Mesendoderm (in vitro differentiated cells): ENCODE data around the gene PRPF38B.

ENCODE experiments used
- DNase-seq: peaks from one replicate; pipeline ENCODE4 v3.0.0; 2013
- H2AK5ac ChIP-seq: 2 replicates; pipeline ENCODE4 v1.6.1; 2013; ENCODE audit warnings: low read length, inconsistent platforms
- H2BK120ac ChIP-seq: 2 replicates; pipeline ENCODE4 v1.6.1; 2013; ENCODE audit warnings: low read depth, mild to moderate bottlenecking, low read length, moderate library complexity, mixed read lengths
- H2BK15ac ChIP-seq: replicated peaks from 2 replicates; pipeline ENCODE4 v1.6.1; 2013; ENCODE audit warnings: low read depth, mild to moderate bottlenecking, moderate library complexity
- H2BK5ac ChIP-seq: 2 replicates; pipeline ENCODE4 v1.6.1; 2013; ENCODE audit warnings: low read length, inconsistent platforms
- H3K18ac ChIP-seq: 2 replicates; pipeline ENCODE4 v1.6.1; 2013; ENCODE audit warnings: mild to moderate bottlenecking, low read length, mixed read lengths
- H3K23ac ChIP-seq: one replicate; pipeline ENCODE4 v1.6.1; 2013; ENCODE audit warnings: low read length
- H3K27ac ChIP-seq: 2 replicates; pipeline ENCODE4 v1.5.1; 2013; ENCODE audit warnings: low read depth, mild to moderate bottlenecking, inconsistent platforms, low read length, moderate library complexity
- H3K27me3 ChIP-seq: 2 replicates; pipeline ENCODE4 v1.6.1; 2013; ENCODE audit warnings: low read length, control low read depth, mild to moderate bottlenecking, inconsistent platforms; ENCODE audit not compliant: insufficient read depth, poor library complexity
- H3K36me3 ChIP-seq: 2 replicates; pipeline ENCODE4 v1.6.1; 2013; ENCODE audit warnings: low read length, inconsistent platforms; ENCODE audit not compliant: control insufficient read depth, insufficient read depth
- H3K4ac ChIP-seq: one replicate; pipeline ENCODE4 v1.6.1; 2013; ENCODE audit warnings: low read depth, mild to moderate bottlenecking, low read length, moderate library complexity
- H3K4me1 ChIP-seq: 2 replicates; pipeline ENCODE4 v1.6.1; 2013; ENCODE audit warnings: low read depth, low read length, inconsistent platforms; ENCODE audit not compliant: control insufficient read depth
- H3K4me2 ChIP-seq: 2 replicates; pipeline ENCODE4 v1.6.1; 2013; ENCODE audit warnings: low read length
- H3K4me3 ChIP-seq: 2 replicates; pipeline ENCODE4 v1.5.1; 2013; ENCODE audit warnings: mild to moderate bottlenecking, low read length
- H3K56ac ChIP-seq: one replicate; pipeline ENCODE4 v1.6.1; 2013; ENCODE audit warnings: low read length
- H3K79me1 ChIP-seq: 2 replicates; pipeline ENCODE4 v1.6.1; 2013; ENCODE audit warnings: low read length, inconsistent platforms
- H3K79me2 ChIP-seq: 2 replicates; pipeline ENCODE4 v1.6.1; 2013; ENCODE audit warnings: mild to moderate bottlenecking, low read length; ENCODE audit not compliant: control insufficient read depth, insufficient read depth
- H3K9ac ChIP-seq: 2 replicates; pipeline ENCODE4 v1.6.1; 2013; ENCODE audit warnings: low read length, inconsistent platforms
- H4K5ac ChIP-seq: one replicate; pipeline ENCODE4 v1.6.1; 2013; ENCODE audit warnings: low read length
- H4K8ac ChIP-seq: one replicate; pipeline ENCODE4 v1.6.1; 2013; ENCODE audit warnings: low read depth, mild to moderate bottlenecking, control low read depth, low read length, moderate library complexity
- WGBS: extraction: QIAGEN DNeasy Blood & Tissue Kit; methylation state at CpG from one replicate; pipeline ENCODE4 v1.1.7; 2013; ENCODE audit warnings: low lambda C conversion rate, missing lambda C conversion rate; ENCODE audit not compliant: insufficient coverage; ENCODE audit errors: extremely low coverage; 5-methylcytosine and 5-hydroxymethylcytosine counted together

The PRPF38B gene

DNA sequence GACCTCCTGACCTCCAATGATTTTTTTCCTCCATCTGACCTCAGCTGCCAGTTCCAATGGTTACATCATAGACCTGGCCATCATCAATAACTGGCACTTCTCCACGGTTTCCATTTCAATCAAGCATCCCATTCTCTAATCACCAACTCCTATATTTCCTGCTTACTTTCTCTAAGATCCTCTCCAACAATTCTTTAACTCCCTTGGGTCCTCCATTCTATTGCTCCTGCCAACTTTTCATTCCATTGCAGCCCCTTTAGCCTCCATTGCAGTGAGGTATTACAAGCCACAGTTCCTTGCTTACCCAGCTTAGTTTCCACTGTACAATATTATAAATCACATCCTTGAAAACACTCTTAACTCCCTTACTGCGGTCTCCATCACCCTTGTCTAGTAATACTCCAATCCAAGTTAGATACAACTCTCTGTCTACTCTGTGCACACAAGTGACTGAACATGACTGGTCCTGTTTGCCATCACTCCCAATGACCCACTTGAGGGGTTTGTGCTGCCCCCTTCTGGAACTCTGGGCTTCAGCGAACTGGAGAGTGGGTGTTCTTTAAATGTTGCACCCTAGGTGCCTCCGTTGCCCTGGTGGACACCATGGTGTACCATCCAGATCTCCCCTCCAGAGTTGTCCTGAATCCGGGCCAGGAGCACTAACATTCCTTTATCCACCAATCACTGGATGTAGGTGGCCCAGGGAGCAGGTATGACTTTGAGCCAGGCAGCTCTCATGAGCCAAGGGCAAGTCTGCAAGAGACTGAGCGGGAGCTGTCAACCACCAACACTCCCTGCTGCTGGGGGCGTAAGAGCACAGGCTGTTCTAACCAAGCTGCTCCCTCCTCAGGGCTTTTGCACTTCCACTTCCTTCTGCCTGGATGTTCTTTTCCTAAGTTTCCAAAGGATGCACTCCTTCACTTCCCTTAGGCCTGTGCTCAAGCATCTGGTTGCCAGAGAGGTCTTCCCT lies 16.9 kb downstream of the PRPF38B start:
- H2BK120ac ChIP-seq: no peak overlapping the region
- WGBS: no CpG with 5 or more reads among the region's 7 CpGs
- no peak overlapping the region for H2BK5ac ChIP-seq

GRCh38 chr1:108712606-108713150 lies 20.6 kb downstream of the PRPF38B start, which contains the start of gene FNDC7:
Gene FNDC7, plus strand, starts transcription at chr1:108712908. Its CDS starts 26 bp downstream, at chr1:108712934.
- no peaks in the 10 kb centered on the region for H3K4me1 ChIP-seq
- no peak within 1 kb of the TSS for H2BK120ac ChIP-seq
- WGBS: 100% methylated on average over 2 of the region's 9 CpGs
- DNase-seq: peak; percentile 82
- no peak within 1 kb of the TSS for H3K18ac ChIP-seq
- no peak within 1 kb of the TSS for H3K4me3 ChIP-seq
- H3K27me3 ChIP-seq: no peaks in the 10 kb centered on the region
- no peak within 1 kb of the TSS for H3K9ac ChIP-seq
- H4K5ac ChIP-seq: no peak within 1 kb of the TSS
- no peaks in the 10 kb centered on the region for H3K36me3 ChIP-seq
- no peak within 1 kb of the TSS for H3K4me2 ChIP-seq
- H3K79me1 ChIP-seq: no peaks in the 10 kb centered on the region
- H2BK5ac ChIP-seq: no peak within 1 kb of the TSS
- H2AK5ac ChIP-seq: no peak within 1 kb of the TSS
- H3K4ac ChIP-seq: no peak within 1 kb of the TSS
- H3K27ac ChIP-seq: no peak within 1 kb of the TSS
- H4K8ac ChIP-seq: no peak within 1 kb of the TSS
- H2BK15ac ChIP-seq: no peak within 1 kb of the TSS
- H3K56ac ChIP-seq: no peak within 1 kb of the TSS
- H3K79me2 ChIP-seq: no peaks in the 10 kb centered on the region
- H3K23ac ChIP-seq: no peak within 1 kb of the TSS

More for the DNA sequence above, 16.9 kb downstream of the PRPF38B start:
- Histone ChIP-seq H3K4me2 (no peak overlapping the region), H3K9ac (no peak overlapping the region), H4K5ac (no peak overlapping the region), H4K8ac (no peak overlapping the region), H3K27ac (no peak overlapping the region), H3K27me3 (no peaks in the 10 kb centered on the region), H3K18ac (no peak overlapping the region), H3K79me2 (no peaks in the 10 kb centered on the region), H3K56ac (no peak overlapping the region), H3K4me3 (no peak overlapping the region), H3K4me1 (no peaks in the 10 kb centered on the region), H3K4ac (no peak overlapping the region), H2BK15ac (no peak overlapping the region), H3K23ac (no peak overlapping the region), H2AK5ac (no peak overlapping the region), H3K79me1 (no peaks in the 10 kb centered on the region), H3K36me3 (no peaks in the 10 kb centered on the region)
- DNase-seq: peak; percentile 71

DNA sequence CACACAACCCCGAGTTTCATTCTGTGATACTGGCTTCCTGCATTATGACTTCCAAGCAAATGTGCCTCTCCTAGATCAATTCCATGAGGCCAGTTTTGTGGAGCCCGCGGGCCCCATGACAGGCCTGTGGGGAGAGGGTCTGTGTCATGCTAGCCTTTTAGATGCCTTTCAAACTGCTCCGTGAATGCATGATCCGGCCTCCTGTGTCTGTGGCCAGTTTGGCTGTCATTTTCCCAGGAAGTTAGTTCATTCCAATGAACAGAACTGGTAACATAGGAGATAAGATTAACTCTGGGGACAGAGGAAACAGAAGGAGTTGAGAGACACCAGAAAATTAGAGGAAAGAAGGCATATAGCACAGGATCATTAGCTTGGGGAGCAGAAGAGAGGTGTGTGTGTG lies 23.8 kb downstream of the PRPF38B start:
- Histone ChIP-seq H3K79me1 (no peaks in the 10 kb centered on the region), H2BK15ac (no peak overlapping the region), H3K9ac (no peak overlapping the region), H3K36me3 (no peaks in the 10 kb centered on the region), H3K4me3 (no peak overlapping the region), H4K8ac (no peak overlapping the region), H4K5ac (no peak overlapping the region), H3K4ac (no peak overlapping the region), H3K56ac (no peak overlapping the region), H2AK5ac (no peak overlapping the region), H2BK120ac (no peak overlapping the region), H3K23ac (no peak overlapping the region), H3K27me3 (no peaks in the 10 kb centered on the region), H3K4me1 (no peaks in the 10 kb centered on the region), H3K27ac (no peak overlapping the region), H3K4me2 (no peak overlapping the region), H2BK5ac (no peak overlapping the region), H3K18ac (no peak overlapping the region), H3K79me2 (no peaks in the 10 kb centered on the region)
- DNase-seq: no peak
- no CpG with 5 or more reads among the region's 5 CpGs for WGBS

DNA sequence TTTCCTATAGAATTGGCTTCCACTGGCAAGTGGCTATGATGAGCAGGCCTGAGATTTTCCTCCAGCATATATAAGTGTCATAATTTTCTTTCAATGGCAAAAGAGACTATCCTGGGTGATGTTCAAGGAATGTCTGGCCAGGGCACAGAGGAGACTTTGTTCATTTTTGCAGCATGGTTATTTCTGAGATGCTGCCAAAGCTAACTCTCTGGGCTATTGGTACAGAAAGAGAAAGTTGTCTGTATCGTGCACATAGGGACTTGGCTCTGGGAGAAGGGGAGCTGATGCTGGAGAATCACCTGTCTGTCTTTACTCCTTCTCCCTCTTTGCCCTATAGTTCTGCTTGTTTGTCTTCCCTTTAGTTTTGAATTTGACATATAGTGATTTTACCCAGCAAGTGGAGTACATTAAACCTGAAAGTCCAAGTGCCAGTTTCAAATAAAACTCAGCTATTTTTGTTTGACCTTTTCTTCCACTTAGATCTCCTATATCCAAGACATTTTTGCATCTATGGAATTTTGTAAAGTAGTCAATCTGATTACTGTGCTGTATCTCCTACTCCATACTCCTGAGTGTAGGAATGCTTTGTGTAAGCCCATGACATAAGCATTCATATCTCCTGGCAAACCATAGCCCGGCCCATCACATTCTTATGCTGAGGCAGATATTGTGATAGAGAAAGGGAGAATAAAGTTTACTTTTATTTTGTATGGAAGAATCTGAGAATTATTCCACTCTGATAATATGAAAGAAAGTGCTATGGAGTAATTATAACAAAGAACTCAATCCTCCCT lies 24.5 kb downstream of the PRPF38B start:
- H3K36me3 ChIP-seq: no peaks in the 10 kb centered on the region
- H4K5ac ChIP-seq: no peak overlapping the region
- H3K4me1 ChIP-seq: no peaks in the 10 kb centered on the region
- H3K79me2 ChIP-seq: no peaks in the 10 kb centered on the region
- no peaks in the 10 kb centered on the region for H3K27me3 ChIP-seq
- no peak overlapping the region for H3K18ac ChIP-seq
- WGBS: no CpG with 5 or more reads among the region's 2 CpGs
- no peak overlapping the region for H3K4me2 ChIP-seq
- H2BK5ac ChIP-seq: no peak overlapping the region
- no peak overlapping the region for H2BK120ac ChIP-seq
- H2BK15ac ChIP-seq: no peak overlapping the region
- H2AK5ac ChIP-seq: no peak overlapping the region
- DNase-seq: no peak
- no peak overlapping the region for H3K9ac ChIP-seq
- H3K56ac ChIP-seq: no peak overlapping the region
- H3K4ac ChIP-seq: no peak overlapping the region
- H4K8ac ChIP-seq: no peak overlapping the region
- H3K79me1 ChIP-seq: no peaks in the 10 kb centered on the region
- no peak overlapping the region for H3K4me3 ChIP-seq
- H3K27ac ChIP-seq: no peak overlapping the region
- no peak overlapping the region for H3K23ac ChIP-seq

DNA sequence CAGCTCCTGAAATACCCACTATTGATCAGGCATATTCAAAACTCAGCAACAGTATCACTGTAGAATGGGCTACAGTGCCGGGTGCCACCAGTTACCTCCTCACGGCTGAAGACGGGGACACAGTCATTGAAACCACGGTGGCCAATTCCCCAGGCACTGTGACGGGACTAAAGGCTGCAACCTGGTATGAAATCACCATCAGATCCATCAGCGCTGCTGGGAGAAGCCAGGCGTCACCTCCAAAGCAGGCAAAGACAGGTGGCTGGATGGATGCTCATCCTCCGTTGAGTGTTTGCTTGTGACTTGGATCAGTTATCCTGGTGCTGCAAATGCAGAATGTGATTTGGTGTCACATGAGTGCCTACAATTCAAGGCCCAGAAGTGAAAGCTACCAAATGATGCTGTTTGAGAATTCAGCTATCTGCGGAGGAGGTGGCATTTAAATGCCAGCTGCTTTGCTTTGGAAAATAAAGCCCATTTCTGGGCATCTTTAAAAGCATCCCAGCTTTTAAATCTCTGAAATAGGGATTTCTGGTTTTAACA lies 25.7 kb downstream of the PRPF38B start:
- H4K5ac ChIP-seq: no peak overlapping the region

More for the DNA sequence above, 25.7 kb downstream of the PRPF38B start:
- no peak overlapping the region for H3K4me3 ChIP-seq
- no peak overlapping the region for H3K56ac ChIP-seq
- no peak overlapping the region for H2AK5ac ChIP-seq
- no peak overlapping the region for H3K23ac ChIP-seq
- H3K79me2 ChIP-seq: no peaks in the 10 kb centered on the region
- H4K8ac ChIP-seq: no peak overlapping the region
- no peaks in the 10 kb centered on the region for H3K36me3 ChIP-seq
- WGBS: no CpG with 5 or more reads among the region's 9 CpGs
- DNase-seq: no peak
- H3K9ac ChIP-seq: no peak overlapping the region
- H3K4me1 ChIP-seq: no peaks in the 10 kb centered on the region
- H3K27me3 ChIP-seq: no peaks in the 10 kb centered on the region
- H3K4ac ChIP-seq: no peak overlapping the region
- H2BK120ac ChIP-seq: no peak overlapping the region
- no peaks in the 10 kb centered on the region for H3K79me1 ChIP-seq
- no peak overlapping the region for H2BK15ac ChIP-seq
- H3K18ac ChIP-seq: no peak overlapping the region
- no peak overlapping the region for H3K4me2 ChIP-seq
- H3K27ac ChIP-seq: no peak overlapping the region
- no peak overlapping the region for H2BK5ac ChIP-seq
